Panc1 (cell line): ENCODE results near the gene UNC5CL.

Experiments
- CTCF ChIP-seq: fragments of 450-650 bp; IDR thresholded peaks from 2 replicates; pipeline ENCODE4 v1.5.1; 2017; ENCODE audit warnings: mild to moderate bottlenecking
- POLR2AphosphoS5 ChIP-seq: IDR thresholded peaks from 2 replicates; pipeline ENCODE4 v1.6.1; 2012; ENCODE audit warnings: mild to moderate bottlenecking, low read depth, low read length, moderate library complexity

GRCh38 chr6:41080621-41081020 lies 41.6 kb upstream of the UNC5CL start:
- TF ChIP-seq CTCF (no peak), POLR2AphosphoS5 (no peak)
